HEK293 (cell line): ENCODE data around the gene FLRT1.
"Not testable (repeated sequence)": the region's sequence is repeated elsewhere in the genome, so short reads cannot be mapped to it uniquely, and the experiment has no call there.

ENCODE experiments used
- CTCF ChIA-PET: fragments of 350-600 bp; formaldehyde crosslinking; extraction: SDS; loops from one replicate; lab custom pipeline; 2021; ENCODE audit warnings: antibody characterized with exemption; lab: Yijun Ruan, JAX
- POLR2A ChIA-PET: fragments of 300-600 bp; formaldehyde crosslinking; extraction: SDS; loops from one replicate; lab custom pipeline; 2020; ENCODE audit warnings: antibody characterized with exemption, inconsistent platforms; lab: Yijun Ruan, JAX
- H3K27ac ChIP-seq: fragments of 200-500 bp; sonication (Bioruptor generic); 2 replicates; pipeline ENCODE4 v1.5.1; 2014; ENCODE audit warnings: low read depth, low read length, control low read depth, inconsistent platforms; ENCODE audit errors: extremely low read depth
- H3K36me3 ChIP-seq, 2 experiments: fragments of 200-500 bp in 1 of 2; sonication (Bioruptor generic) in 1 of 2; 1 replicate in 1 of 2; 2 replicates in 1 of 2; pipeline ENCODE4 v1.5.1; 2014 to 2017; ENCODE audit warnings: inconsistent platforms in 2 of 2, low read length in 2 of 2; ENCODE audit not compliant: control insufficient read depth in 2 of 2, insufficient read depth in 1 of 2
- H3K4me1 ChIP-seq: fragments of 200-500 bp; sonication (Bioruptor generic); 2 replicates; pipeline ENCODE4 v1.5.1; 2014; ENCODE audit warnings: mild to moderate bottlenecking, low read length, inconsistent platforms; ENCODE audit not compliant: control insufficient read depth, insufficient read depth
- H3K4me3 ChIP-seq: 2 replicates; pipeline ENCODE4 v1.5.1; 2011; ENCODE audit warnings: low read depth, mild to moderate bottlenecking, control low read depth, low read length, moderate library complexity
- H3K9me3 ChIP-seq: fragments of 200-500 bp; sonication (Bioruptor generic); 2 replicates; pipeline ENCODE4 v1.5.1; 2014; ENCODE audit warnings: low read depth, low read length, inconsistent platforms; ENCODE audit not compliant: control insufficient read depth, insufficient read depth
- EGR2 ChIP-seq: fragments of 450-650 bp; formaldehyde crosslinking; IDR thresholded peaks from 2 replicates; pipeline ENCODE4 v1.5.1; 2016; ENCODE audit warnings: low read depth, missing biosample characterization, missing genetic modification characterization
- SP7 ChIP-seq: fragments of 450-650 bp; formaldehyde crosslinking; IDR thresholded peaks from 2 replicates; pipeline ENCODE4 v1.5.1; 2016; ENCODE audit warnings: missing biosample characterization, missing genetic modification characterization
- TCF7L2 ChIP-seq: IDR thresholded peaks from 2 replicates; pipeline ENCODE4 v1.6.1; 2011; ENCODE audit warnings: low read depth, mild to moderate bottlenecking, inconsistent platforms, low read length, moderate library complexity, borderline replicate concordance
- YY1 ChIP-seq: fragments of 450-650 bp; formaldehyde crosslinking; IDR thresholded peaks from 2 replicates; pipeline ENCODE4 v1.5.1; 2018; ENCODE audit warnings: missing biosample characterization, missing genetic modification characterization
- ZBTB8A ChIP-seq: fragments of 450-650 bp; formaldehyde crosslinking; IDR thresholded peaks from 2 replicates; pipeline ENCODE4 v1.5.1; 2016; ENCODE audit warnings: missing biosample characterization, missing genetic modification characterization
- ZFHX2 ChIP-seq: fragments of 450-650 bp; formaldehyde crosslinking; conservative IDR thresholded peaks from 2 replicates; pipeline ENCODE4 v1.5.1; 2016; ENCODE audit warnings: missing biosample characterization, missing genetic modification characterization
- ZIC2 ChIP-seq: fragments of 450-650 bp; formaldehyde crosslinking; IDR thresholded peaks from 2 replicates; pipeline ENCODE4 v1.5.1; 2016; ENCODE audit warnings: missing biosample characterization, missing genetic modification characterization
- ZNF121 ChIP-seq: fragments of 450-650 bp; formaldehyde crosslinking; IDR thresholded peaks from 2 replicates; pipeline ENCODE4 v1.5.1; 2016; ENCODE audit warnings: missing biosample characterization, missing genetic modification characterization
- ZNF239 ChIP-seq: fragments of 450-650 bp; formaldehyde crosslinking; IDR thresholded peaks from 2 replicates; pipeline ENCODE4 v1.5.1; 2016; ENCODE audit warnings: missing biosample characterization, missing genetic modification characterization
- ZNF341 ChIP-seq: fragments of 450-650 bp; formaldehyde crosslinking; IDR thresholded peaks from 2 replicates; pipeline ENCODE4; 2016; ENCODE audit warnings: low read depth, missing biosample characterization, missing genetic modification characterization
- ZNF449 ChIP-seq: fragments of 450-650 bp; formaldehyde crosslinking; IDR thresholded peaks from 2 replicates; pipeline ENCODE4 v1.5.1; 2017; ENCODE audit warnings: missing biosample characterization, mild to moderate bottlenecking, missing genetic modification characterization, moderate library complexity
- ZNF549 ChIP-seq: fragments of 450-650 bp; IDR thresholded peaks from 2 replicates; pipeline ENCODE4 v1.5.1; 2018; ENCODE audit warnings: missing biosample characterization, missing genetic modification characterization, mild to moderate bottlenecking, inconsistent platforms, moderate library complexity
- ZNF555 ChIP-seq: fragments of 450-650 bp; formaldehyde crosslinking; conservative IDR thresholded peaks from 2 replicates; pipeline ENCODE4 v1.5.1; 2017; ENCODE audit warnings: missing biosample characterization, mild to moderate bottlenecking, missing genetic modification characterization, inconsistent platforms
- ZNF560 ChIP-seq: fragments of 450-650 bp; formaldehyde crosslinking; IDR thresholded peaks from 2 replicates; pipeline ENCODE4 v1.5.1; 2017; ENCODE audit warnings: missing biosample characterization, missing genetic modification characterization, borderline replicate concordance
- ZNF664 ChIP-seq: fragments of 450-650 bp; formaldehyde crosslinking; IDR thresholded peaks from 2 replicates; pipeline ENCODE4 v1.5.1; 2016; ENCODE audit warnings: missing biosample characterization, missing genetic modification characterization
- ZNF707 ChIP-seq: fragments of 450-650 bp; formaldehyde crosslinking; IDR thresholded peaks from 2 replicates; pipeline ENCODE4 v1.5.1; 2016; ENCODE audit warnings: missing biosample characterization, missing genetic modification characterization
- ZNF768 ChIP-seq: fragments of 450-650 bp; formaldehyde crosslinking; IDR thresholded peaks from 2 replicates; pipeline ENCODE4 v1.5.1; 2018; ENCODE audit warnings: missing biosample characterization, mild to moderate bottlenecking, missing genetic modification characterization
- ZNF837 ChIP-seq: fragments of 450-650 bp; formaldehyde crosslinking; IDR thresholded peaks from 2 replicates; pipeline ENCODE4 v1.5.1; 2016; ENCODE audit warnings: missing biosample characterization, missing genetic modification characterization
- ZSCAN5A ChIP-seq: fragments of 450-650 bp; formaldehyde crosslinking; IDR thresholded peaks from 2 replicates; pipeline ENCODE4 v1.5.1; 2016; ENCODE audit warnings: missing biosample characterization, missing genetic modification characterization
- TF ChIP-seq, protein P1 (sequence below): fragments of 450-650 bp; formaldehyde crosslinking; IDR thresholded peaks from 2 replicates; pipeline ENCODE4 v1.5.1; 2016; ENCODE audit warnings: missing biosample characterization, missing genetic modification characterization, low read depth
- TF ChIP-seq, protein P2 (sequence below): fragments of 450-650 bp; formaldehyde crosslinking; IDR thresholded peaks from 2 replicates; pipeline ENCODE4 v1.5.1; 2017; ENCODE audit warnings: missing biosample characterization, missing genetic modification characterization

Gene FLRT1

GRCh38 chr11:64044730-64045393 lies 9.1 kb downstream of the FLRT1 start:
- Histone ChIP-seq H3K36me3 (no peaks in the 10 kb centered on the region), H3K27ac (no peak overlapping the region), H3K4me1 (no peaks in the 10 kb centered on the region), H3K9me3 (no peaks in the 10 kb centered on the region), H3K4me3 (no peak overlapping the region)
- TF ChIP-seq SP7 (tag by site-specific recombination) (no peak), ZNF341 (no peak), ZIC2 (peak; percentile 93), ZNF707 (tag by site-specific recombination) (no peak), EGR2 (tag by site-specific recombination) (peak; percentile 59), ZFHX2 (tag by site-specific recombination) (peak; percentile 73), ZBTB8A (tag by site-specific recombination) (peak; percentile 28; the same call in 1 of the 2 replicates)
- TF ChIP-seq, protein P1, sequence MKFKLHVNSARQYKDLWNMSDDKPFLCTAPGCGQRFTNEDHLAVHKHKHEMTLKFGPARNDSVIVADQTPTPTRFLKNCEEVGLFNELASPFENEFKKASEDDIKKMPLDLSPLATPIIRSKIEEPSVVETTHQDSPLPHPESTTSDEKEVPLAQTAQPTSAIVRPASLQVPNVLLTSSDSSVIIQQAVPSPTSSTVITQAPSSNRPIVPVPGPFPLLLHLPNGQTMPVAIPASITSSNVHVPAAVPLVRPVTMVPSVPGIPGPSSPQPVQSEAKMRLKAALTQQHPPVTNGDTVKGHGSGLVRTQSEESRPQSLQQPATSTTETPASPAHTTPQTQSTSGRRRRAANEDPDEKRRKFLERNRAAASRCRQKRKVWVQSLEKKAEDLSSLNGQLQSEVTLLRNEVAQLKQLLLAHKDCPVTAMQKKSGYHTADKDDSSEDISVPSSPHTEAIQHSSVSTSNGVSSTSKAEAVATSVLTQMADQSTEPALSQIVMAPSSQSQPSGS (tag by site-specific recombination): 0 out of 2 replicates have a peak, but pooled peaks have one; percentile 29
- CTCF ChIA-PET: no interaction called here
- POLR2A ChIA-PET: no interaction called here

GRCh38 chr11:64045700-64046099 lies 10.0 kb downstream of the FLRT1 start:
- POLR2A ChIA-PET: no interaction called here
- Histone ChIP-seq H3K27ac (no peak overlapping the region), H3K36me3 (no peaks in the 10 kb centered on the region)
- no peak for TF ChIP-seq ZNF555 (tag by site-specific recombination)
- TF ChIP-seq ZNF560 (tag by site-specific recombination): no peak
- peak; percentile 45; the same call in 1 of the 2 replicates for TF ChIP-seq ZNF664 (tag by site-specific recombination)
- peak; percentile 81; the same call in 1 of the 2 replicates for TF ChIP-seq ZNF121
- TF ChIP-seq ZNF837 (tag by site-specific recombination): no peak
- TF ChIP-seq, all 188 proteins: peak for 2
- CTCF ChIA-PET: no interaction called here
- H3K4me1 ChIP-seq: no peaks in the 10 kb centered on the region
- H3K9me3 ChIP-seq: no peaks in the 10 kb centered on the region
- no peak overlapping the region for H3K4me3 ChIP-seq

DNA sequence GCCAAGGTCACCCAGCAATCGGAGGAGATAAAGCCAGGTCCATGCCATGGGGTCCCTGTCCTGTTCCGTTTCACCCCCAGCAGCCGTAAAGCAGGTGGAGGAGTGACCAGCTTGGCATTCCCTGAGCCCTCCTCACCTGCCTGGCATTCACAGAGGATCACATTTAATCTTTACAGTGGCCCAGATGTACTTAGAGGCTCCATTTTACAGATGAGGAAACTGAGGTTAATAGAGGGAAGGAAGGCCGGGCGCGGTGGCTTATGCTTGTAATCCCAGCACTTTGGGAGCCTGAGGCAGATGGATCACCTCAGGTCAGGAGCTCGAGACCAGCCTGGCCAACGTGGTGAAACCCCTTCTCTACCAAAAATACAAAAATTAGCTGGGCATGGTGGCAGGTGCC lies 11.6 kb downstream of the FLRT1 start:
- TF ChIP-seq ZNF768 (tag by site-specific recombination): 0 out of 2 replicates have a peak, but pooled peaks have one; percentile 14
- H3K4me1 ChIP-seq, CTCF ChIA-PET, H3K36me3 ChIP-seq, H3K4me3 ChIP-seq, POLR2A ChIA-PET, H3K9me3 ChIP-seq, H3K27ac ChIP-seq: not testable (repeated sequence)

GRCh38 chr11:64048042-64048854 lies 12.5 kb downstream of the FLRT1 start:
- no peak overlapping the region for H3K27ac ChIP-seq
- H3K36me3 ChIP-seq: no peaks in the 10 kb centered on the region
- no peak overlapping the region for H3K4me3 ChIP-seq
- ChIA-PET CTCF (interaction anchor here (0.5 to 0.7 kb wide), 2 partner anchors 11 to 101 kb away, joined by 3 read pairs; no protein-coding TSS in a partner anchor), POLR2A (no interaction called here)
- no peaks in the 10 kb centered on the region for H3K4me1 ChIP-seq
- no peaks in the 10 kb centered on the region for H3K9me3 ChIP-seq
- no peak for TF ChIP-seq YY1 (tag by site-specific recombination)
- TF ChIP-seq TCF7L2: no peak
- TF ChIP-seq ZNF449 (tag by site-specific recombination): no peak
- no peak for TF ChIP-seq ZSCAN5A (tag by site-specific recombination)
- TF ChIP-seq ZNF549: no peak
- TF ChIP-seq, protein P2, sequence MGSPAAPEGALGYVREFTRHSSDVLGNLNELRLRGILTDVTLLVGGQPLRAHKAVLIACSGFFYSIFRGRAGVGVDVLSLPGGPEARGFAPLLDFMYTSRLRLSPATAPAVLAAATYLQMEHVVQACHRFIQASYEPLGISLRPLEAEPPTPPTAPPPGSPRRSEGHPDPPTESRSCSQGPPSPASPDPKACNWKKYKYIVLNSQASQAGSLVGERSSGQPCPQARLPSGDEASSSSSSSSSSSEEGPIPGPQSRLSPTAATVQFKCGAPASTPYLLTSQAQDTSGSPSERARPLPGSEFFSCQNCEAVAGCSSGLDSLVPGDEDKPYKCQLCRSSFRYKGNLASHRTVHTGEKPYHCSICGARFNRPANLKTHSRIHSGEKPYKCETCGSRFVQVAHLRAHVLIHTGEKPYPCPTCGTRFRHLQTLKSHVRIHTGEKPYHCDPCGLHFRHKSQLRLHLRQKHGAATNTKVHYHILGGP: no peak
- TF ChIP-seq ZNF239 (tag by site-specific recombination): no peak
